Astrocyte (in vitro differentiated cells and primary cell): ENCODE measurements around the gene TMEM132C. TPM values are rescaled to one million over a fixed set of nuclear protein-coding genes. Genes with fewer than 3 reads are reported as not detected.
A peak's percentile ranks its signal among the peaks of the same experiment; 100 is the strongest.

Source experiments
- DNase-seq: peaks from one replicate; pipeline ENCODE4 v3.0.0-alpha.2; 2010; ENCODE audit warnings: low read depth
- FAIRE-seq: peaks from 2 replicates; lab custom pipeline; 2011; peaks lifted over from hg19 to GRCh38; lab: Jason Lieb, UNC
- H2AFZ ChIP-seq: 2 replicates; pipeline ENCODE4 v1.6.0; 2012; ENCODE audit warnings: low read depth, low read length, inconsistent platforms
- H3K27ac ChIP-seq: 2 replicates; pipeline ENCODE4 v1.5.1; 2011; ENCODE audit warnings: low read depth, low read length, inconsistent platforms
- H3K27me3 ChIP-seq: 2 replicates; pipeline ENCODE4 v1.6.0; 2011; ENCODE audit warnings: low read length, inconsistent platforms; ENCODE audit not compliant: insufficient read depth
- H3K36me3 ChIP-seq: 2 replicates; pipeline ENCODE4 v1.5.1; 2011; ENCODE audit warnings: low read length, inconsistent platforms; ENCODE audit not compliant: insufficient read depth
- H3K4me1 ChIP-seq: 2 replicates; pipeline ENCODE4 v1.5.1; 2011; ENCODE audit warnings: low read length, inconsistent platforms; ENCODE audit not compliant: insufficient read depth
- H3K4me2 ChIP-seq: 2 replicates; pipeline ENCODE4 v1.6.0; 2012; ENCODE audit warnings: low read length, inconsistent platforms
- H3K4me3 ChIP-seq: 2 replicates; pipeline ENCODE4 v1.5.1; 2011; ENCODE audit warnings: low read depth, mild to moderate bottlenecking, low read length, inconsistent platforms; ENCODE audit not compliant: insufficient read depth
- H3K79me2 ChIP-seq: 2 replicates; pipeline ENCODE4 v1.6.0; 2012; ENCODE audit warnings: mild to moderate bottlenecking, low read length, inconsistent platforms; ENCODE audit not compliant: insufficient read depth
- H3K9ac ChIP-seq: 2 replicates; pipeline ENCODE4 v1.6.0; 2012; ENCODE audit warnings: mild to moderate bottlenecking, low read length, inconsistent platforms
- H3K9me3 ChIP-seq: 2 replicates; pipeline ENCODE4 v1.5.1; 2012; ENCODE audit warnings: low read depth, mild to moderate bottlenecking, low read length, inconsistent platforms; ENCODE audit not compliant: insufficient read depth
- H4K20me1 ChIP-seq: 2 replicates; pipeline ENCODE4 v1.6.0; 2012; ENCODE audit warnings: low read length, inconsistent platforms; ENCODE audit not compliant: insufficient read depth
- H3K27ac Mint-ChIP-seq: one replicate; pipeline ENCODE4 v1.8.0; 2021; ENCODE audit warnings: mild to moderate bottlenecking, mixed read lengths; ENCODE audit not compliant: unreplicated experiment
- H3K27me3 Mint-ChIP-seq: one replicate; pipeline ENCODE4 v1.8.0; 2021; ENCODE audit warnings: low read depth, mixed read lengths; ENCODE audit not compliant: unreplicated experiment
- H3K36me3 Mint-ChIP-seq: one replicate; pipeline ENCODE4 v1.8.0; 2021; ENCODE audit warnings: low read depth, mixed read lengths; ENCODE audit not compliant: unreplicated experiment
- H3K4me1 Mint-ChIP-seq: one replicate; pipeline ENCODE4 v1.8.0; 2021; ENCODE audit warnings: low read depth, mixed read lengths; ENCODE audit not compliant: unreplicated experiment
- H3K4me3 Mint-ChIP-seq: one replicate; pipeline ENCODE4 v1.8.0; 2021; ENCODE audit warnings: mild to moderate bottlenecking, moderate library complexity, mixed read lengths; ENCODE audit not compliant: unreplicated experiment
- H3K9me3 Mint-ChIP-seq: one replicate; pipeline ENCODE4 v1.8.0; 2021; ENCODE audit warnings: mild to moderate bottlenecking, mixed read lengths; ENCODE audit not compliant: unreplicated experiment
- EZH2 ChIP-seq: IDR thresholded peaks from 2 replicates; pipeline ENCODE4 v1.6.1; 2012; ENCODE audit warnings: mild to moderate bottlenecking, low read length, inconsistent platforms; ENCODE audit not compliant: insufficient read depth
- total RNA-seq: library from RNA; stranded (reverse); gene quantifications from 2 replicates; pipeline ENCODE4 v1.2.1, GENCODE V29; 2021
- TF ChIP-seq, protein P1 (sequence below): IDR thresholded peaks from 2 replicates; pipeline ENCODE4 v1.5.1; 2011; ENCODE audit warnings: low read depth, mild to moderate bottlenecking, inconsistent platforms, low read length, moderate library complexity; ENCODE audit not compliant: insufficient read depth

Gene TMEM132C
- total RNA-seq, 1 donor from 2014 or later: not detected

DNA sequence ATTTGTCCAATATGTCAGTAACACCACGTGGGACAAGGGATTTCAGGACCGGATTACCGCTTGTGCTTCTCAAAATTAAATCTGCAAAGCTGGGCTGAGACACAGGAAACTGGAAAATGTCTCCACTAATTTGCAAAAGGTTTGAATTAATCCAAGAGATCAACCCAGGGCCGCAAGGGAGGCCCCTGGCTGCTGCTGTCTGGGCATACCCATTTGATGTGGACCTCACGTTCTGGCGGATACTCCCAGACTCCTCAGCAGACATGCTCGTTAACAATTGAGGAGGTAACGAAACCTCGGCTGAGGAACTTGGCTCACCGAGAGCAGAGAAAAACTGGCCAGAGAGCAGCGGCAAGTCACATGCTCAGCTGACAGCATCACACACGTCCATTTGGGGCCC lies 376.2 kb downstream of the TMEM132C start:
- no peaks in the 10 kb centered on the region for H4K20me1 ChIP-seq
- Mint-ChIP-seq H3K27me3 (no peaks in the 10 kb centered on the region), H3K36me3 (no peaks in the 10 kb centered on the region), H3K4me1 (no peaks in the 10 kb centered on the region), H3K4me3 (no peak overlapping the region), H3K27ac (no peak overlapping the region), H3K9me3 (peaks cover 8% of the 10 kb centered on the region)
- no peak overlapping the region for H3K4me3 ChIP-seq
- no peaks in the 10 kb centered on the region for H3K36me3 ChIP-seq
- TF ChIP-seq EZH2: no peak
- TF ChIP-seq, protein P1, sequence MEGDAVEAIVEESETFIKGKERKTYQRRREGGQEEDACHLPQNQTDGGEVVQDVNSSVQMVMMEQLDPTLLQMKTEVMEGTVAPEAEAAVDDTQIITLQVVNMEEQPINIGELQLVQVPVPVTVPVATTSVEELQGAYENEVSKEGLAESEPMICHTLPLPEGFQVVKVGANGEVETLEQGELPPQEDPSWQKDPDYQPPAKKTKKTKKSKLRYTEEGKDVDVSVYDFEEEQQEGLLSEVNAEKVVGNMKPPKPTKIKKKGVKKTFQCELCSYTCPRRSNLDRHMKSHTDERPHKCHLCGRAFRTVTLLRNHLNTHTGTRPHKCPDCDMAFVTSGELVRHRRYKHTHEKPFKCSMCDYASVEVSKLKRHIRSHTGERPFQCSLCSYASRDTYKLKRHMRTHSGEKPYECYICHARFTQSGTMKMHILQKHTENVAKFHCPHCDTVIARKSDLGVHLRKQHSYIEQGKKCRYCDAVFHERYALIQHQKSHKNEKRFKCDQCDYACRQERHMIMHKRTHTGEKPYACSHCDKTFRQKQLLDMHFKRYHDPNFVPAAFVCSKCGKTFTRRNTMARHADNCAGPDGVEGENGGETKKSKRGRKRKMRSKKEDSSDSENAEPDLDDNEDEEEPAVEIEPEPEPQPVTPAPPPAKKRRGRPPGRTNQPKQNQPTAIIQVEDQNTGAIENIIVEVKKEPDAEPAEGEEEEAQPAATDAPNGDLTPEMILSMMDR: no peak
- H3K27ac ChIP-seq: no peak overlapping the region
- DNase-seq (no peak), FAIRE-seq (no peak)
- H2AFZ ChIP-seq: no peak overlapping the region
- H3K4me2 ChIP-seq: no peak overlapping the region
- H3K9me3 ChIP-seq: peaks cover 6% of the 10 kb centered on the region
- H3K9ac ChIP-seq: no peak overlapping the region
- H3K27me3 ChIP-seq: no peaks in the 10 kb centered on the region
- no peaks in the 10 kb centered on the region for H3K79me2 ChIP-seq
- no peaks in the 10 kb centered on the region for H3K4me1 ChIP-seq

DNA sequence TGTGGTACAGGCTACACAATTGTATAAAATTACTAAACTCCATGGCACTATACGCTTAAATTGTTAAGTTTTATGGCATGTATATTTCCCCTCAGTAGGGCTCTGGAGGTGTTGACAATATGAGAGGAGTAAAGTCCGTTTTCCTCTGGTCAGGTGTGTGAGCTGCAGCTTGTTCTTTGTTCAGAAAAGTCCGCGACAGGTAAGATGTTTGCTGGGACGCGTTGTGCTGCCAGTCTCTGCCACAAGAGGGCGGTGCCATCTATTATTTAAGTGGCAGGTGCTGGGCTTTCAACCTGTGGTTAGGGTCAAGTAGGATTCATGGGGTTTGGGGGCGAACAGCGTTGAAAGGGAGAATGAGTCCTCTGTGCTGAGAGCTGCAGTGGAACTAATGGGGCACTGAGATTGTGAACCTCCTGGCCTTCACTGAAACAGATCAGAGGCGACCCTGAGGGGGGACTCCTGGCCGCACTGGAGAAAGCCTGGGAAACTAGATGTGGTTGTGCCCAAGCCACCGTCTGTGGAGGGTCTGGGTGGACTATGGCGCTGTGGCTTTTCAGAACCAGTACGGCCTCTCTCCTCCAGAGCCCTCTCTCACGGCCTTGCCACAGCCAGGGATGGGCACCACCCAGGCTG lies 377.8 kb downstream of the TMEM132C start:
- Histone ChIP-seq H3K4me3 (no peak overlapping the region), H3K79me2 (no peaks in the 10 kb centered on the region), H4K20me1 (no peaks in the 10 kb centered on the region), H2AFZ (no peak overlapping the region), H3K36me3 (no peaks in the 10 kb centered on the region), H3K4me2 (no peak overlapping the region), H3K27me3 (no peaks in the 10 kb centered on the region), H3K27ac (no peak overlapping the region), H3K4me1 (no peaks in the 10 kb centered on the region), H3K9ac (no peak overlapping the region), H3K9me3 (peaks cover 6% of the 10 kb centered on the region)
- Mint-ChIP-seq H3K36me3 (no peaks in the 10 kb centered on the region), H3K9me3 (peaks cover 10% of the 10 kb centered on the region), H3K4me3 (no peak overlapping the region), H3K4me1 (no peaks in the 10 kb centered on the region), H3K27ac (no peak overlapping the region), H3K27me3 (no peaks in the 10 kb centered on the region)
- TF ChIP-seq EZH2: no peak
- TF ChIP-seq, protein P1: peak; percentile 31
- no peak for DNase-seq
- no peak for FAIRE-seq

DNA sequence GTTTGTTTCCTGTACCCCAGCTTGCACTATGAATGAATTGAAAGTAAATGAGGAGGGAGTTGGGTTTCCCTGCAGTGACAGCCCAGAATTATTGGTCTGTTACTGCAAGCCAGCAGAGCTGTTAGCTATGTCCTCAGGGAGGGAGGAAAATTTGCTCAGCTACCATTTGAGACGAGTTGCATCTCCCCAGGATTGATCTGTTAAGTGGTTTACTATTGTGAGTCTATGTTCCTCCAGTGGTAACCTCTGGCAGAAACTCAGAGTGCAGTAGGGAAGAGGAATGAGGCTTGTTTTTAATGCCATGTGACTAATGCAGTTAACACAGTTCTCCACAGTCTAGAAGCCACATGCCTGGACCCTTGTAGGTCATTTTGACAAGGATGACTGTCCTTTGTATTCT lies 382.9 kb downstream of the TMEM132C start:
- Mint-ChIP-seq H3K4me3 (no peak overlapping the region), H3K9me3 (peaks cover 18% of the 10 kb centered on the region), H3K4me1 (no peaks in the 10 kb centered on the region), H3K27me3 (no peaks in the 10 kb centered on the region), H3K27ac (no peak overlapping the region), H3K36me3 (no peaks in the 10 kb centered on the region)
- no peak for DNase-seq
- Histone ChIP-seq H3K4me3 (no peak overlapping the region), H3K36me3 (no peaks in the 10 kb centered on the region), H2AFZ (no peak overlapping the region), H3K27me3 (no peaks in the 10 kb centered on the region), H3K4me1 (no peaks in the 10 kb centered on the region), H4K20me1 (no peaks in the 10 kb centered on the region), H3K9ac (no peak overlapping the region), H3K79me2 (no peaks in the 10 kb centered on the region), H3K4me2 (no peak overlapping the region), H3K9me3 (peaks cover 6% of the 10 kb centered on the region), H3K27ac (no peak overlapping the region)
- FAIRE-seq: no peak
- TF ChIP-seq, protein P1: no peak
- TF ChIP-seq EZH2: no peak
